SU-DHL-6 (cell line): ENCODE results near the gene NUB1.

Experiments used
- CTCF ChIP-seq: fragments of 200-600 bp; sonication (generic); IDR thresholded peaks from one replicate; pipeline ENCODE4 v1.5.1; 2017; ENCODE audit warnings: antibody characterized with exemption, mild to moderate bottlenecking, low read length, moderate library complexity; ENCODE audit not compliant: insufficient read depth, poor library complexity, severe bottlenecking
- EZH2phosphoT487 ChIP-seq: fragments of 200-600 bp; sonication (generic), shearing (Covaris generic); conservative IDR thresholded peaks from 2 replicates; pipeline ENCODE4 v1.6.1; 2018; ENCODE audit warnings: mild to moderate bottlenecking, antibody characterized with exemption, low read length, moderate library complexity, mixed read lengths

GRCh38 chr7:151327659-151328058, 14.0 kb upstream of the NUB1 start:
- TF ChIP-seq CTCF (no peak), EZH2phosphoT487 (no peak)
